Placental epithelial cell (primary cell): ENCODE measurements around the gene ADARB1. TPM values are rescaled to one million over a fixed set of nuclear protein-coding genes. Genes with fewer than 3 reads are reported as not detected.

Experiments
- total RNA-seq: library from RNA; depleted of rRNA; stranded (reverse); fragments of >200 nt; gene quantifications from 2 replicates; pipeline ENCODE4 v1.2.3, GENCODE V29; 2012

ADARB1 gene
- 20.0 and 46.0 TPM in 2 replicates for total RNA-seq

DNA sequence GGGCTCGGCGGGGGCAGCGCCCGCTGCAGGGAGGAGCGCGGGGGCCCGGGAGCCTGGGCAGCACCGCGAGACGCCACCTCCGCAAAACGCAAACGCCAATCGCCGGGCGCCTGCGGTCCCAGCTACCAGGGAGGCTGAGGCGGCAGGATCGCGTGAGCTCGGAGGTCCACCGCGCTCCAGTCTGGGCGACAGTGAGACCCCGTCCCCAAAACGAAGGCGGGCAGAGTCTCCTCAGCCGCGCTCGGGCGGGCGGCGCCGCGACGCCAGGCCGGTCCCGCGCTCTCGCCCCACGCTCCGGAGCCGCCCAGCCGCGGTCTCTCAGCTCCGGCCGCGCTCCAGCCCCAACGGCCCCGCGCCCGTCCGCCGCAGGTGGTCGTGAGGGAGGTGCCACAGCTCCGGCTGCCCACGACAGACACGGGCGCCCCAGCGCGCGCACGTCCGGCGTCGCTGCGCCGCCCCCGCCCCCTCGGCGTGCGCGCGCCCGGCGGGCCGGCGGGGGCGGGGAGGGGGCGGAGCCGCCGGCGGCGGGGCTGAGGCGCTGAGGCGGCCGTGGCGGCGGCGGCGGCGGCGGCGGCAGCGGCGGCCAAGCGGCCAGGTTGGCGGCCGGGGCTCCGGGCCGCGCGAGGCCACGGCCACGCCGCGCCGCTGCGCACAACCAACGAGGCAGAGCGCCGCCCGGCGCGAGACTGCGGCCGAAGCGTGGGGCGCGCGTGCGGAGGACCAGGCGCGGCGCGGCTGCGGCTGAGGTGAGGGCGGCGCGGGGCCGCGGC is at the start of gene ADARB1:
Gene ADARB1 (plus strand): TSS at position 533 of the 770 bp plus-strand sequence. CDS start 97,077 bp downstream, outside the sequence.

Other genes starting within 250 kb of the ADARB1 start
- 147 and 178 TPM in 2 replicates for gene PTTG1IP, start 200.9 kb upstream of the ADARB1 start, total RNA-seq
- 0.43 TPM in 1 of 2 replicates, not detected in the other for gene ITGB2, start 153.7 kb upstream of the ADARB1 start, total RNA-seq
- gene SLX9, start 134.6 kb upstream of the ADARB1 start, total RNA-seq = 6.3 and 11.4 TPM in 2 replicates
- 30.7 and 36.5 TPM in 2 replicates for gene POFUT2, start 213.3 kb downstream of the ADARB1 start, total RNA-seq